AG04449 (cell line): ENCODE measurements around the gene RPUSD2.

Experiments used
- CTCF ChIA-PET: fragments of 350-600 bp; formaldehyde crosslinking; extraction: SDS; loops from one replicate; lab custom pipeline; 2021; ENCODE audit warnings: antibody characterized with exemption; lab: Yijun Ruan, JAX
- POLR2A ChIA-PET: fragments of 400-600, 350-600 bp; formaldehyde crosslinking; extraction: SDS; loops from one replicate; lab custom pipeline; 2020; ENCODE audit warnings: antibody characterized with exemption, inconsistent platforms; lab: Yijun Ruan, JAX
- DNase-seq: peaks from one replicate; pipeline ENCODE4 v3.0.0-alpha.2; 2010; ENCODE audit warnings: low read depth, low spot score
- H3K4me3 ChIP-seq: 2 replicates; pipeline ENCODE4 v1.5.1; 2011; ENCODE audit warnings: low read depth, mild to moderate bottlenecking, control low read depth, low read length
- CTCF ChIP-seq: IDR thresholded peaks from one replicate; pipeline ENCODE4 v1.5.1; 2011; ENCODE audit warnings: mild to moderate bottlenecking, moderate library complexity, low read length, control low read depth, inconsistent platforms; ENCODE audit not compliant: insufficient read depth; ENCODE audit errors: missing control alignments

RPUSD2 gene

GRCh38 chr15:40536501-40536900 lies 32.6 kb upstream of the RPUSD2 start:
- CTCF ChIA-PET = no interaction called here
- no peak for TF ChIP-seq CTCF
- H3K4me3 ChIP-seq = no peak overlapping the region
- POLR2A ChIA-PET = no interaction called here
- no peak for DNase-seq

DNA sequence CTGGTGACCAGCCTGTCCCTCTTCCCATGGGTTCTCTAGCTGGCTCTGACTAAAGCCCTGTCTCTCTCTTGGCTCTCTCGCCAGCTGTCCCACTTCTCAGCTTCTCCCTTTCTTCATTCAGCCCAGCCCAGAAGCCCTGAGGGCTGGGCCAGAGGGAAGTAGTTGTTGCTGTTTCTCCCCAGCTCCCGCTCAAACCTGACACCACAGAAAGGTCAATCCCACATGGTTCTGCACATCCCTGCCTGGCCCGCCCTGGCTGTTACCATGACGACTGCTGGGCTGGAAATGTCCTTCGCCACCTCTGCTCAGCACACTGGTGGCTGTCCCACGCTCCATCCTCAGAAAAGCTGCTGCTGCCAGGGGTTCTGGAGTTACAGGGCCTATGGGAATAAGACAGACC lies 30.1 kb upstream of the RPUSD2 start:
- no peak for TF ChIP-seq CTCF
- ChIA-PET CTCF (interaction anchor here (3.1 kb wide), 1 partner anchor 19 kb away, joined by 7 read pairs; no protein-coding TSS in a partner anchor), POLR2A (no interaction called here)
- no peak for DNase-seq
- H3K4me3 ChIP-seq = no peak overlapping the region

DNA sequence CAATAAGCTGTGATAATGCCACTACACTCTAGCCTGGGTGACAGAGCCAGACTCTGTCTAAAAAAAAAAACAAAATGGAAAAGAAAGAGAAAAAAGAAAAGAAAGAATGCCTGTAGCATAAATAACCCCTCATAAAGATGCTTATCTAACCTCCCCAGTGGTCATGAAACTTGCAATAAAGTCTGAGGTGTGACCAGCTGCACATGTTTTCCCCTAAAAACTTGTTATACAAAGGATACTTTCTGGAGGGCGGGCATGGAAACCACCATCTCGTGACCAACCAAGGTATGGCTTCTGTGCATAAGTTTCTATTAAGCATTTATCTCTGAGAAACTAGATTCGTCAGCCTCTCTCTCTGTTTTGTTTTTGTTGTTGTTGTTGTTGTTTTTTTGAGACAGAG lies 26.0 kb upstream of the RPUSD2 start:
- ChIA-PET POLR2A (no interaction called here), CTCF (interaction anchor here (0.7 kb wide), 1 partner anchor 98 kb away, joined by 5 read pairs; no protein-coding TSS in a partner anchor)
- no peak overlapping the region for H3K4me3 ChIP-seq
- TF ChIP-seq CTCF = no peak
- no peak for DNase-seq

- ChIA-PET POLR2A (no interaction called here), CTCF (interaction anchor here (0.7 kb wide), 1 partner anchor 98 kb away, joined by 5 read pairs; no protein-coding TSS in a partner anchor)
- H3K4me3 ChIP-seq = no peak overlapping the region
- no peak for TF ChIP-seq CTCF
- DNase-seq = no peak
Observed at GRCh38 chr15:40543631-40544294, 25.3 kb upstream of the RPUSD2 start.

- H3K4me3 ChIP-seq = no peak overlapping the region
- no peak for TF ChIP-seq CTCF
- no peak for DNase-seq
- ChIA-PET POLR2A (no interaction called here), CTCF (no interaction called here)
Observed at GRCh38 chr15:40545457-40545856, 23.6 kb upstream of the RPUSD2 start.

DNA sequence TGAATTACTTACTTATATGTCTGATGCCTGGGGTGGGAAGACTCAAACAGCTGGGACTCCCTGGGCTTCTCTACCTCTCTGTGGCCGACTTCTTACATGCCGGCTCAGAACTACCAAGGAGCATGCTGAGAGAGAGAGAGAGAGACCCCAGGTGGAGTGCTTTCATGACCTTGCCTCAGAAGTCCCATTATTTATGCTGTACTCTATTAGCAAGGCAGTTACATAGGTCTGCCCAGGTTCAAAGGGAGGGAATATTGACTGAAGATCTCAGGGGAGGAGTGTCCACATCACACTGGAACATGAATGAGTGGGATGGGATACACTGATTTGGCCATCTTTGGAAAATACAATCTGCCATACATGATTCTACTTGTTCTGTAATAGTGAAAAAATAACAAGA lies 20.5 kb upstream of the RPUSD2 start:
- H3K4me3 ChIP-seq = no peak overlapping the region
- ChIA-PET CTCF (no interaction called here), POLR2A (no interaction called here)
- no peak for TF ChIP-seq CTCF
- DNase-seq = no peak
